ENCODE results near the gene CNRIP1.

CNRIP1 gene

GRCh38 chr2:68251187-68251854 is 68.4 kb downstream of the CNRIP1 start:
- no peak for DNase-seq (ENCODE audit: low read depth)

GRCh38 chr2:68250652-68251186 is 69.0 kb downstream of the CNRIP1 start:
- no peak for DNase-seq (ENCODE audit: low read depth)

GRCh38 chr2:68250196-68250595 is 69.6 kb downstream of the CNRIP1 start:
- DNase-seq (ENCODE audit: low read depth): no peak

GRCh38 chr2:68248806-68249205 is 70.9 kb downstream of the CNRIP1 start:
- no peak for DNase-seq (ENCODE audit: low read depth)

- DNase-seq (ENCODE audit: low read depth): no peak
Measured at GRCh38 chr2:68248361-68248760, 71.4 kb downstream of the CNRIP1 start.

GRCh38 chr2:68246396-68246795 is 73.4 kb downstream of the CNRIP1 start:
- DNase-seq (ENCODE audit: low read depth): no peak

GRCh38 chr2:68245672-68246071 is 74.1 kb downstream of the CNRIP1 start:
- no peak for DNase-seq (ENCODE audit: low read depth)

- DNase-seq (ENCODE audit: low read depth): no peak
Measured at GRCh38 chr2:68245066-68245465, 74.7 kb downstream of the CNRIP1 start.

- no peak for DNase-seq (ENCODE audit: low read depth)
Measured at GRCh38 chr2:68244456-68244855, 75.3 kb downstream of the CNRIP1 start.

Data from non-pigmented ciliary epithelial cell (primary cell).